ENCODE results near the gene ICA1.

Gene ICA1

GRCh38 chr7:8210845-8211724, 50.9 kb downstream of the ICA1 start (continued):
- TF ChIP-seq INSM2 (tag by site-specific recombination; IDR thresholded peaks at IDR 0.05) (no peak), ZSCAN30 (tag by site-specific recombination; IDR thresholded peaks at IDR 0.05) (no peak), ZNF561 (tag by site-specific recombination; IDR thresholded peaks at IDR 0.05; ENCODE audit: borderline replicate concordance) (no peak), ZBTB6 (tag by site-specific recombination; IDR thresholded peaks at IDR 0.05) (no peak), PRDM1 (tag by site-specific recombination; IDR thresholded peaks at IDR 0.05) (no peak), ZNF707 (tag by site-specific recombination; IDR thresholded peaks at IDR 0.05) (no peak), ZBTB1 (tag by site-specific recombination; IDR thresholded peaks at IDR 0.05) (no peak)

GRCh38 chr7:8209353-8209752, 52.6 kb downstream of the ICA1 start:
- Histone ChIP-seq H3K4me1 (ENCODE audit: control insufficient read depth, insufficient read depth, low read length) (no peaks in the 10 kb centered on the region), H3K4me3 (ENCODE audit: low read depth, low read length) (no peak overlapping the region), H3K9me3 (ENCODE audit: control insufficient read depth, insufficient read depth, low read depth, low read length) (no peaks in the 10 kb centered on the region), H3K27ac (ENCODE audit: extremely low read depth, low read depth, low read length) (no peak overlapping the region), H3K36me3 (ENCODE audit: control insufficient read depth in 2 of 2, insufficient read depth in 1 of 2, low read length in 2 of 2) (no peaks in the 10 kb centered on the region)
- CTCF ChIA-PET = interaction anchor here (0.7 to 1.0 kb wide), 4 partner anchors 8 to 528 kb away, joined by 3 to 5 read pairs (median 4); no protein-coding TSS in a partner anchor
- POLR2A ChIA-PET = no interaction called here
- no peak for TF ChIP-seq ZFP69B (tag by site-specific recombination; IDR thresholded peaks at IDR 0.05)
- no peak for TF ChIP-seq ZNF274 (IDR thresholded peaks at IDR 0.05; ENCODE audit: low read length)
- no peak for TF ChIP-seq ZNF274 (tag by site-specific recombination; IDR thresholded peaks at IDR 0.05; ENCODE audit: borderline replicate concordance)
- TF ChIP-seq ELK4 (IDR thresholded peaks at IDR 0.05; ENCODE audit: borderline replicate concordance, low read depth, low read length) = no peak
- no peak for TF ChIP-seq ZBTB10 (tag by site-specific recombination; IDR thresholded peaks at IDR 0.05)
- no peak for TF ChIP-seq ZNF585B (tag by site-specific recombination; IDR thresholded peaks at IDR 0.05)
- no peak for TF ChIP-seq ZSCAN23 (tag by site-specific recombination; IDR thresholded peaks at IDR 0.05)
- no peak for TF ChIP-seq SP2 (tag by site-specific recombination; IDR thresholded peaks at IDR 0.05)
- no peak for TF ChIP-seq ZNF133 (tag by site-specific recombination; IDR thresholded peaks at IDR 0.05)
- no peak for TF ChIP-seq HOXD13 (CRISPR knock-in tag; IDR thresholded peaks at IDR 0.05; ENCODE audit: borderline replicate concordance)
- no peak for TF ChIP-seq ZNF324 (tag by site-specific recombination; IDR thresholded peaks at IDR 0.05)
- TF ChIP-seq ZNF266 (tag by site-specific recombination; IDR thresholded peaks at IDR 0.05; ENCODE audit: low read depth) = no peak
- TF ChIP-seq ZSCAN18 (tag by site-specific recombination; IDR thresholded peaks at IDR 0.05) = no peak
- TF ChIP-seq ZNF362 (tag by site-specific recombination; IDR thresholded peaks at IDR 0.05) = no peak

All from HEK293 (cell line).